ENCODE data around the gene GNG3.

Gene GNG3

GRCh38 chr11:62721994-62722393 lies 14.5 kb downstream of the GNG3 start:
- H3K4me3 ChIP-seq (ENCODE audit: low read length) = no peak overlapping the region
- 0 out of 2 replicates have a peak, but pooled peaks cover 5% of the 10 kb centered on the region for H3F3A ChIP-seq (ENCODE audit: control insufficient read depth, insufficient read depth)
- no peaks in the 10 kb centered on the region for H3K9me2 ChIP-seq (replicated peaks; ENCODE audit: control insufficient read depth, low read length)
- H3K36me3 ChIP-seq (ENCODE audit: control insufficient read depth, low read length) = peaks cover 98% of the 10 kb centered on the region
- H3K4me1 ChIP-seq (ENCODE audit: control insufficient read depth, low read length) = peaks cover 14% of the 10 kb centered on the region
- H3K9me3 ChIP-seq (ENCODE audit: control insufficient read depth, insufficient read depth, low read length) = no peaks in the 10 kb centered on the region
- TF ChIP-seq, protein P1, sequence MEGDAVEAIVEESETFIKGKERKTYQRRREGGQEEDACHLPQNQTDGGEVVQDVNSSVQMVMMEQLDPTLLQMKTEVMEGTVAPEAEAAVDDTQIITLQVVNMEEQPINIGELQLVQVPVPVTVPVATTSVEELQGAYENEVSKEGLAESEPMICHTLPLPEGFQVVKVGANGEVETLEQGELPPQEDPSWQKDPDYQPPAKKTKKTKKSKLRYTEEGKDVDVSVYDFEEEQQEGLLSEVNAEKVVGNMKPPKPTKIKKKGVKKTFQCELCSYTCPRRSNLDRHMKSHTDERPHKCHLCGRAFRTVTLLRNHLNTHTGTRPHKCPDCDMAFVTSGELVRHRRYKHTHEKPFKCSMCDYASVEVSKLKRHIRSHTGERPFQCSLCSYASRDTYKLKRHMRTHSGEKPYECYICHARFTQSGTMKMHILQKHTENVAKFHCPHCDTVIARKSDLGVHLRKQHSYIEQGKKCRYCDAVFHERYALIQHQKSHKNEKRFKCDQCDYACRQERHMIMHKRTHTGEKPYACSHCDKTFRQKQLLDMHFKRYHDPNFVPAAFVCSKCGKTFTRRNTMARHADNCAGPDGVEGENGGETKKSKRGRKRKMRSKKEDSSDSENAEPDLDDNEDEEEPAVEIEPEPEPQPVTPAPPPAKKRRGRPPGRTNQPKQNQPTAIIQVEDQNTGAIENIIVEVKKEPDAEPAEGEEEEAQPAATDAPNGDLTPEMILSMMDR (IDR thresholded peaks at IDR 0.05; ENCODE audit: low read depth, low read length, poor library complexity, severe bottlenecking) = no peak
- TF ChIP-seq EZH2phosphoT487 (IDR thresholded peaks at IDR 0.05; ENCODE audit: borderline replicate concordance, low read length) = no peak
- no peak overlapping the region for H3K4me2 ChIP-seq (ENCODE audit: low read length)
- H4K20me1 ChIP-seq (ENCODE audit: control insufficient read depth, insufficient read depth, low read depth, low read length) = peaks cover 25% of the 10 kb centered on the region
- H3K79me2 ChIP-seq (ENCODE audit: control insufficient read depth, low read length) = peaks cover 91% of the 10 kb centered on the region
- H3K27me3 ChIP-seq (ENCODE audit: control insufficient read depth, low read length) = no peaks in the 10 kb centered on the region
- H3K27ac ChIP-seq (ENCODE audit: low read depth, low read length) = no peak overlapping the region

- H3K36me3 ChIP-seq (ENCODE audit: control insufficient read depth, low read length) = peaks cover 83% of the 10 kb centered on the region
Measured at GRCh38 chr11:62724171-62724570, 16.7 kb downstream of the GNG3 start.

DNA sequence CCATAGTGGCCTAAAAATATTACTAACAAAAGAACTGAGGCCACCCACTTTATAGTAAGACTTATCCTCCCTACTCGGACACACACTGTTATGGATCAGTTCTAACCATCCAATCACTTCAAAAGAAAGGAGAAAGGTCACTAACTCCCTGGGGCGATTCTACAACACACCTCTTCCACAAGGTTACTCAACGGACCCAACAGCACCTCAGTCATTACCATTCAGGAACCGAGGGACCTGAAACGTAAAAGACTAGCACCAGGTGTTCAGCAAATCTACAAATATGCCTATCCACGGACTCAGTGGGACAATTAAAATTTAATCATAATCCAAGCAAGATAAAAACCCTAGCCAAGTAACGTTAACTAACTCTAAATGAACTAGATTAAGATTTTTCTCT lies 18.2 kb downstream of the GNG3 start:
- H3K27ac ChIP-seq (ENCODE audit: low read depth, low read length) = peak overlapping the region; percentile 92
- H3K36me3 ChIP-seq (ENCODE audit: control insufficient read depth, low read length) = peaks cover 75% of the 10 kb centered on the region
- H3K4me1 ChIP-seq (ENCODE audit: control insufficient read depth, low read length) = peaks cover 24% of the 10 kb centered on the region

More at GRCh38 chr11:62724171-62724570, 16.7 kb downstream of the GNG3 start:
- H3K9me2 ChIP-seq (replicated peaks; ENCODE audit: control insufficient read depth, low read length) = no peaks in the 10 kb centered on the region
- peaks cover 14% of the 10 kb centered on the region for H3K4me1 ChIP-seq (ENCODE audit: control insufficient read depth, low read length)
- no peaks in the 10 kb centered on the region; the same call in 1 of the 2 replicates for H3F3A ChIP-seq (ENCODE audit: control insufficient read depth, insufficient read depth)
- peak overlapping the region; percentile 85 for H3K4me2 ChIP-seq (ENCODE audit: low read length)
- TF ChIP-seq, protein P1 (IDR thresholded peaks at IDR 0.05; ENCODE audit: low read depth, low read length, poor library complexity, severe bottlenecking) = no peak
- TF ChIP-seq EZH2phosphoT487 (IDR thresholded peaks at IDR 0.05; ENCODE audit: borderline replicate concordance, low read length) = no peak
- no peaks in the 10 kb centered on the region for H3K9me3 ChIP-seq (ENCODE audit: control insufficient read depth, insufficient read depth, low read length)
- H3K27ac ChIP-seq (ENCODE audit: low read depth, low read length) = no peak overlapping the region
- no peaks in the 10 kb centered on the region for H3K27me3 ChIP-seq (ENCODE audit: control insufficient read depth, low read length)
- peaks cover 86% of the 10 kb centered on the region for H3K79me2 ChIP-seq (ENCODE audit: control insufficient read depth, low read length)
- H4K20me1 ChIP-seq (ENCODE audit: control insufficient read depth, insufficient read depth, low read depth, low read length) = peaks cover 25% of the 10 kb centered on the region
- H3K4me3 ChIP-seq (ENCODE audit: low read length) = peak overlapping the region; percentile 90

More for the DNA sequence above, 18.2 kb downstream of the GNG3 start:
- Histone ChIP-seq H3K4me3 (ENCODE audit: low read length) (peak overlapping the region; percentile 90), H3K9me3 (ENCODE audit: control insufficient read depth, insufficient read depth, low read length) (no peaks in the 10 kb centered on the region), H3K4me2 (ENCODE audit: low read length) (peak overlapping the region; percentile 85), H3K27me3 (ENCODE audit: control insufficient read depth, low read length) (no peaks in the 10 kb centered on the region), H3F3A (ENCODE audit: control insufficient read depth, insufficient read depth) (no peaks in the 10 kb centered on the region; the same call in 1 of the 2 replicates), H3K79me2 (ENCODE audit: control insufficient read depth, low read length) (peaks cover 88% of the 10 kb centered on the region), H4K20me1 (ENCODE audit: control insufficient read depth, insufficient read depth, low read depth, low read length) (peaks cover 25% of the 10 kb centered on the region), H3K9me2 (replicated peaks; ENCODE audit: control insufficient read depth, low read length) (no peaks in the 10 kb centered on the region)
- TF ChIP-seq, protein P1 (IDR thresholded peaks at IDR 0.05; ENCODE audit: low read depth, low read length, poor library complexity, severe bottlenecking) = no peak
- no peak for TF ChIP-seq EZH2phosphoT487 (IDR thresholded peaks at IDR 0.05; ENCODE audit: borderline replicate concordance, low read length)

All from DOHH2 (cell line).